ENCODE data around the gene S100A10. TPM values are rescaled to one million over a fixed set of nuclear protein-coding genes. Genes with fewer than 3 reads are reported as not detected.

Gene S100A10
- total and polyA plus RNA-seq, 2 of the 4 experiments (the other 2 are of a cell fraction), result 86.0 to 277 TPM

- Histone ChIP-seq H3K18ac (ENCODE audit: low read depth, low read length) (no peak overlapping the region; the same call in 1 of the 2 replicates), H4K20me1 (ENCODE audit: insufficient read depth, low read length) (no peaks in the 10 kb centered on the region), H3K4me3 (ENCODE audit: insufficient read depth, low read depth, low read length) (no peak overlapping the region), H2AK5ac (ENCODE audit: low read depth, low read length) (no peak overlapping the region), H2AK9ac (replicated peaks; ENCODE audit: low read depth, low read length, poor library complexity) (no peak overlapping the region), H3K14ac (replicated peaks; ENCODE audit: low read depth, low read length) (no peak overlapping the region), H3K9me3 (ENCODE audit: control insufficient read depth, insufficient read depth, low read length) (no peaks in the 10 kb centered on the region), H2BK15ac (ENCODE audit: low read depth, low read length) (no peak overlapping the region), H2BK120ac (ENCODE audit: low read depth, low read length) (no peak overlapping the region), H2AFZ (replicated peaks; ENCODE audit: low read length, poor library complexity) (no peak overlapping the region), H3K4me1 (ENCODE audit: control insufficient read depth, insufficient read depth, low read length) (no peaks in the 10 kb centered on the region), H3K9ac (ENCODE audit: low read depth, low read length) (no peak overlapping the region), H4K8ac (ENCODE audit: low read depth in 2 of 2, low read length in 2 of 2) (no peak overlapping the region), H3K4ac (ENCODE audit: low read depth, low read length) (no peak overlapping the region), H4K5ac (ENCODE audit: low read depth, low read length) (no peak overlapping the region), H3K27ac (ENCODE audit: insufficient read depth, low read length) (no peak overlapping the region), H3K4me2 (ENCODE audit: low read depth, low read length) (no peak overlapping the region), H3K9me1 (ENCODE audit: insufficient read depth, low read length) (no peaks in the 10 kb centered on the region; the same call in 1 of the 2 replicates), H2BK20ac (ENCODE audit: low read depth, low read length) (no peak overlapping the region), H3K36me3 (ENCODE audit: control insufficient read depth, insufficient read depth, low read length) (no peaks in the 10 kb centered on the region), H4K91ac (ENCODE audit: insufficient read depth, low read depth, low read length) (no peak overlapping the region), H3K56ac (ENCODE audit: extremely low read depth, insufficient read depth, low read length) (no peak overlapping the region), H3K27me3 (ENCODE audit: control insufficient read depth, insufficient read depth, low read length) (peaks cover 40% of the 10 kb centered on the region), H3K79me1 (ENCODE audit: low read depth in 1 of 2, low read length in 2 of 2) (no peaks in the 10 kb centered on the region), H3K23ac (ENCODE audit: low read depth, low read length) (no peak overlapping the region), H2BK5ac (ENCODE audit: low read depth, low read length, poor library complexity, severe bottlenecking) (no peak overlapping the region)
- BruUV-seq (replicated peaks), result no TSS peak
- in situ Hi-C loops (cut with MboI; ENCODE audit: low sequenced_read_pairs) (loop anchor here (10.0 kb wide), 1 partner anchor 122 kb away; no protein-coding TSS in a partner anchor), dilution Hi-C loops (cut with HindIII; ENCODE audit: low sequenced_read_pairs, unreplicated experiment) (loop anchor here (25.0 kb wide), 1 partner anchor 95 kb away; the partner anchor contains the start of gene THEM4), intact Hi-C loops (cut with micrococcal nuclease) (no loop called here)
- POLR2A ChIA-PET (ENCODE audit: unreplicated experiment), result no interaction called here
- TF ChIP-seq ELK1 (IDR thresholded peaks at IDR 0.05; ENCODE audit: borderline replicate concordance, low read depth, low read length), result no peak
- TF ChIP-seq FOS (IDR thresholded peaks at IDR 0.05; ENCODE audit: low read depth, low read length), result no peak
- no peak for TF ChIP-seq SMC3 (IDR thresholded peaks at IDR 0.05; ENCODE audit: low read depth, low read length)
- no peak for TF ChIP-seq NFE2L2 (IDR thresholded peaks at IDR 0.05; ENCODE audit: low read depth, low read length)
- no peak for TF ChIP-seq POLR2A (IDR thresholded peaks at IDR 0.05; ENCODE audit: low read depth, low read length)
- no peak for TF ChIP-seq CHD1 (IDR thresholded peaks at IDR 0.05; ENCODE audit: low read depth, low read length)
- TF ChIP-seq MAFK (IDR thresholded peaks at IDR 0.05; ENCODE audit: low read depth, low read length), result no peak
- no peak for TF ChIP-seq RAD21 (IDR thresholded peaks at IDR 0.05; ENCODE audit: low read length)
- TF ChIP-seq CTCF (conservative IDR thresholded peaks at IDR 0.05; ENCODE audit: low read depth, low read length), result no peak
- no peak for TF ChIP-seq RFX5 (IDR thresholded peaks at IDR 0.05; ENCODE audit: low read depth, low read length)
- TF ChIP-seq BHLHE40 (IDR thresholded peaks at IDR 0.05; ENCODE audit: low read depth, low read length), result no peak
- TF ChIP-seq MAZ (IDR thresholded peaks at IDR 0.05; ENCODE audit: borderline replicate concordance, low read depth, low read length), result no peak
- no peak for TF ChIP-seq USF2 (IDR thresholded peaks at IDR 0.05; ENCODE audit: low read depth, low read length)
- no peak for TF ChIP-seq CEBPB (IDR thresholded peaks at IDR 0.05; ENCODE audit: low read depth, low read length)
- no peak for TF ChIP-seq MXI1 (IDR thresholded peaks at IDR 0.05; ENCODE audit: borderline replicate concordance, low read depth, low read length)
- no peak for TF ChIP-seq RCOR1 (IDR thresholded peaks at IDR 0.05; ENCODE audit: insufficient replicate concordance, low read length)
- CTCF ChIA-PET, result no interaction called here
- DNase-seq, result no peak
- WGBS, 2 experiments (ENCODE audit: extremely low coverage in 2 of 2, insufficient read length in 1 of 2), result no CpG with 5 or more reads among the region's 2 CpGs
- no peak for ATAC-seq (ENCODE audit: low read depth)
Measured at GRCh38 chr1:152007047-152007446, 13.4 kb upstream of the S100A10 start.

All from IMR-90 (cell line).